Gastrocnemius medialis (tissue), 4 donors: ENCODE measurements around the gene CBX7.

Experiments used
- CTCF ChIP-seq, 5 experiments: fragments of 450-650 bp in 3 of 5; fragments of 200-600 bp in 2 of 5; sonication (generic) in 2 of 5; IDR thresholded peaks in 4 of 5; conservative IDR thresholded peaks in 1 of 5; 1 replicate in 4 of 5; 2 replicates in 1 of 5; pipeline ENCODE4 v1.5.1; 2016 to 2019; ENCODE audit warnings: antibody characterized with exemption in 5 of 5, mild to moderate bottlenecking in 3 of 5, moderate library complexity in 3 of 5
- POLR2A ChIP-seq, 2 donors: fragments of 450-650 bp; IDR thresholded peaks; one replicate each; pipeline ENCODE4 v1.6.1; 2017; ENCODE audit warnings: antibody characterized with exemption in 2 of 2, mild to moderate bottlenecking in 2 of 2, moderate library complexity in 2 of 2

- TF ChIP-seq CTCF (IDR thresholded peaks at IDR 0.05 in 4 of 5, conservative IDR thresholded peaks at IDR 0.05 in 1 of 5) (no peak), POLR2A (IDR thresholded peaks at IDR 0.05) (no peak)
These were observed 69.0 kb downstream of the CBX7 start for GRCh38 chr22:39083212-39084165.
